ENCODE results near the gene TUBB4A.

DNA sequence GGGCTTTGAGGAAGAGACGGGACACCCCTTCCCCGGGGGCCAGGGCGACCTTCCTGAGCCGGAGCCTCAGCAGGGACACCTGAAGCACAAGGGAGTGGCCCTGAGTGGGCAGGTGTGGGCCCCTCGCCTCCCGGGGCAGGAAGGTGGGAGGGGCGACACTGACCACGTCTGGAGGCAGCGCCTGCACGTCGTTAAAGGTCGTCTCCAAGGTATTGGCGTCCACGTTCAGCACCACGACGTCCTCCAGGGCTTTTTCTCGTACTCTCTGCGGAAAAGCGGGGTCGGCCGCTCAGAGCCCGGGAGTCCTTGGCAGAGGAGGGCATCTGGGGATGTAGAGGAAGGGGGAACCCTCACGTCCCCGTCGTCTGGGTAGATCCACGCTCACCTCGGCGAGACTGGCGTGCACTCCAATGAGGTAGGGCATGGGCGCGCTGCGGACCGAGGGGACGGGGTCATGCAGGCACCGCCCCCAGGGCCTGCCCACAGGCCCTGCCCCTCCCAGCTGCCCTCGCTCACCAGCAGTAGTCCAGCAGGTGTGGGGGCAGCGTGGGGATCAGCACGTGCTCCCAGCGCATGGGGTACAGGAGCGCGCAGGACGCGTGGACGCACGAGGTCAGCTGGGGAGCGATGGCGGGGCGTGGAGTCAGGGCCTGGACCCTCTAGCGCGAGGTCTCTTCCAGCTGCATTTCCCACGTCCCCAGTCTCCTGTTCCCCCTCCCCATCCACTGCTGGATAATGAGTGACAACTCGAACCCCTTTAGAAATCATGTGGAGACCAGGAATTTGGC, 26.6 kb downstream of the TUBB4A start:
- no peak for TF ChIP-seq BHLHE40 (IDR thresholded peaks at IDR 0.05; ENCODE audit: borderline replicate concordance in 1 of 2, low read depth in 2 of 2, low read length in 1 of 2)
- no peak for TF ChIP-seq FOXM1 (IDR thresholded peaks at IDR 0.05; ENCODE audit: low read depth, low read length)

All from GM12878 (cell line).